Neural progenitor cell (in vitro differentiated cells): ENCODE data around the gene RBM19.

Experiments used
- CTCF ChIP-seq: fragments of 200-600 bp; sonication (generic); IDR thresholded peaks from 2 replicates; pipeline ENCODE4 v1.5.1; 2017; ENCODE audit warnings: antibody characterized with exemption, mild to moderate bottlenecking
- EZH2 ChIP-seq: fragments of 200-600 bp; sonication (generic); IDR thresholded peaks from 2 replicates; pipeline ENCODE4 v1.6.1; 2017; ENCODE audit warnings: antibody characterized with exemption, mild to moderate bottlenecking, moderate library complexity

GRCh38 chr12:113912760-113913329, 53.3 kb downstream of the RBM19 start:
- TF ChIP-seq CTCF, result peak; percentile 100
- TF ChIP-seq EZH2, result no peak
